Measurements from ENCODE around the gene SEC14L2.
"Not testable (repeated sequence)": the region's sequence is repeated elsewhere in the genome, so short reads cannot be mapped to it uniquely, and the experiment has no call there.

- not testable (repeated sequence) for TF ChIP-seq EZH2 (IDR thresholded peaks at IDR 0.05; ENCODE audit: insufficient read depth, poor library complexity, severe bottlenecking); EZH2phosphoT487 (IDR thresholded peaks at IDR 0.05; ENCODE audit: insufficient read depth, low read depth)
Measured at GRCh38 chr22:30460555-30460954, 63.7 kb downstream of the SEC14L2 start.
